NCI-H1417 (cell line): ENCODE results near the gene PGLYRP2.
A peak's percentile ranks its signal among the peaks of the same experiment; 100 is the strongest.

Experiments
- DNase-seq, 3 experiments: peaks; one replicate each; lab custom pipeline; 2025; lab: John Stamatoyannopoulos, UW

PGLYRP2 gene

GRCh38 chr19:15456441-15456840 is 22.9 kb downstream of the PGLYRP2 start:
- no peak for DNase-seq

- no peak for DNase-seq
These were observed 23.3 kb downstream of the PGLYRP2 start for GRCh38 chr19:15455996-15456395.

GRCh38 chr19:15453906-15454860 is 25.1 kb downstream of the PGLYRP2 start:
- no peak for DNase-seq

- no peak for DNase-seq
These were observed 26.2 kb downstream of the PGLYRP2 start for GRCh38 chr19:15453091-15453578.

GRCh38 chr19:15452111-15453047 is 26.9 kb downstream of the PGLYRP2 start:
- DNase-seq: peak; percentile 31 to 60 (median 45)

GRCh38 chr19:15450528-15450890 is 28.8 kb downstream of the PGLYRP2 start:
- no peak for DNase-seq

- DNase-seq: peak; percentile 54 to 82 (median 76)
These were observed 29.4 kb downstream of the PGLYRP2 start, which contains the start of gene WIZ for GRCh38 chr19:15449620-15450527. Gene WIZ (minus strand): TSS chr19:15449956. CDS start chr19:15448307, 1,649 bp downstream.

- DNase-seq: peak in 2 of 3 experiments; percentile 32 to 34
These were observed 30.3 kb downstream of the PGLYRP2 start for GRCh38 chr19:15448778-15449619.

GRCh38 chr19:15448044-15448777 is 31.1 kb downstream of the PGLYRP2 start:
- DNase-seq: no peak

GRCh38 chr19:15447057-15447456 is 32.2 kb downstream of the PGLYRP2 start:
- DNase-seq: no peak

GRCh38 chr19:15445807-15446376 is 33.4 kb downstream of the PGLYRP2 start:
- DNase-seq: no peak

GRCh38 chr19:15445227-15445605 is 34.1 kb downstream of the PGLYRP2 start:
- DNase-seq: no peak

- DNase-seq: no peak
These were observed 34.6 kb downstream of the PGLYRP2 start for GRCh38 chr19:15444505-15445226.

- DNase-seq: no peak
These were observed 35.5 kb downstream of the PGLYRP2 start for GRCh38 chr19:15443838-15444237.

- no peak for DNase-seq
These were observed 36.0 kb downstream of the PGLYRP2 start for GRCh38 chr19:15443325-15443724.

GRCh38 chr19:15442142-15442920 is 37.0 kb downstream of the PGLYRP2 start:
- no peak for DNase-seq

- DNase-seq: no peak
These were observed 38.0 kb downstream of the PGLYRP2 start for GRCh38 chr19:15441317-15441716.
